ENCODE results near the gene RASSF9. TPM values are rescaled to one million over a fixed set of nuclear protein-coding genes. Genes with fewer than 3 reads are reported as not detected.

The RASSF9 gene
- total RNA-seq, 6 experiments from 2014 or later, result 0.02 to 0.05 TPM; not detected in 4

- H3K4me1 Mint-ChIP-seq (ENCODE audit: low read depth), result peaks cover 6% of the 10 kb centered on the region; the same call in 1 of the 2 replicates
- H3K36me3 Mint-ChIP-seq (ENCODE audit: low read depth), result no peaks in the 10 kb centered on the region
- no peaks in the 10 kb centered on the region for H3K27me3 Mint-ChIP-seq (ENCODE audit: insufficient read depth)
- no peak overlapping the region for H3K4me3 Mint-ChIP-seq
- no peak for DNase-seq
- H3K9me3 Mint-ChIP-seq, result no peaks in the 10 kb centered on the region; the same call in 1 of the 2 replicates
- H3K27ac Mint-ChIP-seq, result no peak overlapping the region
- TF ChIP-seq CTCF (IDR thresholded peaks at IDR 0.05), result no peak
Observed at GRCh38 chr12:85807730-85808129, 28.5 kb downstream of the RASSF9 start.

GRCh38 chr12:85805654-85806053, 30.6 kb downstream of the RASSF9 start:
- Mint-ChIP-seq H3K4me1 (ENCODE audit: low read depth) (peaks cover 6% of the 10 kb centered on the region; the same call in 1 of the 2 replicates), H3K4me3 (no peak overlapping the region), H3K27ac (no peak overlapping the region), H3K36me3 (ENCODE audit: low read depth) (no peaks in the 10 kb centered on the region), H3K27me3 (ENCODE audit: insufficient read depth) (no peaks in the 10 kb centered on the region), H3K9me3 (no peaks in the 10 kb centered on the region; the same call in 1 of the 2 replicates)
- no peak for DNase-seq
- no peak for TF ChIP-seq CTCF (IDR thresholded peaks at IDR 0.05)

GRCh38 chr12:85804663-85805062, 31.5 kb downstream of the RASSF9 start:
- Mint-ChIP-seq H3K27ac (no peak overlapping the region), H3K27me3 (ENCODE audit: insufficient read depth) (peaks cover 2% of the 10 kb centered on the region; the same call in 1 of the 2 replicates), H3K4me3 (no peak overlapping the region), H3K36me3 (ENCODE audit: low read depth) (no peaks in the 10 kb centered on the region), H3K4me1 (ENCODE audit: low read depth) (peaks cover 6% of the 10 kb centered on the region; the same call in 1 of the 2 replicates), H3K9me3 (no peaks in the 10 kb centered on the region; the same call in 1 of the 2 replicates)
- DNase-seq, result peak; percentile 9
- TF ChIP-seq CTCF (IDR thresholded peaks at IDR 0.05), result no peak

- no peak for TF ChIP-seq CTCF (IDR thresholded peaks at IDR 0.05)
- H3K4me1 Mint-ChIP-seq (ENCODE audit: low read depth), result peaks cover 6% of the 10 kb centered on the region; the same call in 1 of the 2 replicates
- H3K9me3 Mint-ChIP-seq, result no peaks in the 10 kb centered on the region; the same call in 1 of the 2 replicates
- H3K4me3 Mint-ChIP-seq, result no peak overlapping the region
- no peak overlapping the region for H3K27ac Mint-ChIP-seq
- H3K27me3 Mint-ChIP-seq (ENCODE audit: insufficient read depth), result peaks cover 2% of the 10 kb centered on the region; the same call in 1 of the 2 replicates
- DNase-seq, result no peak
- no peaks in the 10 kb centered on the region for H3K36me3 Mint-ChIP-seq (ENCODE audit: low read depth)
Observed at GRCh38 chr12:85803923-85804322, 32.3 kb downstream of the RASSF9 start.

GRCh38 chr12:85803231-85803630, 33.0 kb downstream of the RASSF9 start:
- Mint-ChIP-seq H3K36me3 (ENCODE audit: low read depth) (no peaks in the 10 kb centered on the region), H3K9me3 (no peaks in the 10 kb centered on the region; the same call in 1 of the 2 replicates), H3K27ac (no peak overlapping the region), H3K4me1 (ENCODE audit: low read depth) (peaks cover 6% of the 10 kb centered on the region; the same call in 1 of the 2 replicates), H3K27me3 (ENCODE audit: insufficient read depth) (peaks cover 2% of the 10 kb centered on the region; the same call in 1 of the 2 replicates), H3K4me3 (no peak overlapping the region)
- TF ChIP-seq CTCF (IDR thresholded peaks at IDR 0.05), result no peak
- DNase-seq, result no peak

All from HFFc6 (cell line).